Measurements from ENCODE around the gene HYKK.

DNA sequence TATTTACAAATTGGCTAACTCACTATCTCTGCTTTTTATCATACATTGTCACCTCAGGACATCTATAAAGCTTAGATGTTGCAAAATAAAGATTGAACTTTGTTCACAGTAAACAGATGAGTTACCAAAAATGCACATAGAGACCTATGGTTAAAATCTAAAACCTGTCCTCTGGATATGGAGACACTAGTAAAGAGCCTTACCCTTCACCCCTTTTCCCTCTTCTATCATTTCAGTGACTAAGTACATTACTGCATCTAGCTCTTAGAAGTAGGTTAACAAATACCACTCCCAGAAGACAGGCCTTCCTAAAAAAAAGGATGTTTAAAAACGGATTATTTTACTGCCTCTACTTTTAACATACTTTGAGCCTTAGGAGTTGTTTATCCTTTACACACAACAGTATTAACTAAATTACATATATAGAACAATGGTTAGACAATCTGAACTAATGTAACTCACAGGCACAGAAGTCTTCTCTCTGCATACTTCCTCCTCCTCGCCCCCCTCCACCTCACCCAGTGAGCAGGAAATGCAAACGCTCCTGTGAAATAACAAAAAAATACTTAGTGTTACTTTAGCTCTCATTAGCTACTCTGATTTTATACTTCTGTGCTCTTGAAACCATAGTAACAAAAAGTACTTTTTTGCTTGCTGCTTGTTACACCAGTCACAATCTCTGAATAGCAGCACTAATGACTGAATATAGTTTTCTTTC, 46.0 kb upstream of the HYKK start:
- TF ChIP-seq, protein P1, sequence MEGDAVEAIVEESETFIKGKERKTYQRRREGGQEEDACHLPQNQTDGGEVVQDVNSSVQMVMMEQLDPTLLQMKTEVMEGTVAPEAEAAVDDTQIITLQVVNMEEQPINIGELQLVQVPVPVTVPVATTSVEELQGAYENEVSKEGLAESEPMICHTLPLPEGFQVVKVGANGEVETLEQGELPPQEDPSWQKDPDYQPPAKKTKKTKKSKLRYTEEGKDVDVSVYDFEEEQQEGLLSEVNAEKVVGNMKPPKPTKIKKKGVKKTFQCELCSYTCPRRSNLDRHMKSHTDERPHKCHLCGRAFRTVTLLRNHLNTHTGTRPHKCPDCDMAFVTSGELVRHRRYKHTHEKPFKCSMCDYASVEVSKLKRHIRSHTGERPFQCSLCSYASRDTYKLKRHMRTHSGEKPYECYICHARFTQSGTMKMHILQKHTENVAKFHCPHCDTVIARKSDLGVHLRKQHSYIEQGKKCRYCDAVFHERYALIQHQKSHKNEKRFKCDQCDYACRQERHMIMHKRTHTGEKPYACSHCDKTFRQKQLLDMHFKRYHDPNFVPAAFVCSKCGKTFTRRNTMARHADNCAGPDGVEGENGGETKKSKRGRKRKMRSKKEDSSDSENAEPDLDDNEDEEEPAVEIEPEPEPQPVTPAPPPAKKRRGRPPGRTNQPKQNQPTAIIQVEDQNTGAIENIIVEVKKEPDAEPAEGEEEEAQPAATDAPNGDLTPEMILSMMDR (IDR thresholded peaks at IDR 0.05), result no peak
- TF ChIP-seq EZH2 (IDR thresholded peaks at IDR 0.05), result no peak

Measured in neural progenitor cell (in vitro differentiated cells).